ENCODE data around the gene MAGI3.
"Not testable (repeated sequence)": the region's sequence is repeated elsewhere in the genome, so short reads cannot be mapped to it uniquely, and the experiment has no call there.

MAGI3 gene

GRCh38 chr1:113579256-113580018 is 189.1 kb downstream of the MAGI3 start:
- Histone ChIP-seq H3K4me3 (ENCODE audit: low read length in 2 of 2) (no peak overlapping the region), H3K9ac (ENCODE audit: low read length in 2 of 2) (no peak overlapping the region), H3K36me3 (ENCODE audit: control insufficient read depth in 2 of 2, insufficient read depth in 2 of 2, low read length in 2 of 2) (no peaks in the 10 kb centered on the region), H3K4me1 (ENCODE audit: control insufficient read depth, insufficient read depth, low read length) (no peaks in the 10 kb centered on the region), H3K9me3 (ENCODE audit: control insufficient read depth in 2 of 2, low read length in 2 of 2) (no peaks in the 10 kb centered on the region), H3K27me3 (ENCODE audit: control insufficient read depth in 1 of 2, insufficient read depth in 2 of 2, low read length in 2 of 2) (no peaks in the 10 kb centered on the region), H3K27ac (ENCODE audit: low read length) (no peak overlapping the region)

- Histone ChIP-seq H3K4me1 (ENCODE audit: control insufficient read depth, insufficient read depth, low read length) (no peaks in the 10 kb centered on the region), H3K9ac (ENCODE audit: low read length in 2 of 2) (no peak overlapping the region), H3K27ac (ENCODE audit: low read length) (no peak overlapping the region), H3K4me3 (ENCODE audit: low read length in 2 of 2) (no peak overlapping the region), H3K36me3 (ENCODE audit: control insufficient read depth in 2 of 2, insufficient read depth in 2 of 2, low read length in 2 of 2) (no peaks in the 10 kb centered on the region), H3K9me3 (ENCODE audit: control insufficient read depth in 2 of 2, low read length in 2 of 2) (no peaks in the 10 kb centered on the region), H3K27me3 (ENCODE audit: control insufficient read depth in 1 of 2, insufficient read depth in 2 of 2, low read length in 2 of 2) (no peaks in the 10 kb centered on the region)
Observed at GRCh38 chr1:113581323-113581722, 191.0 kb downstream of the MAGI3 start.

GRCh38 chr1:113582084-113582483 is 191.8 kb downstream of the MAGI3 start:
- H3K36me3 ChIP-seq (ENCODE audit: control insufficient read depth in 2 of 2, insufficient read depth in 2 of 2, low read length in 2 of 2) = no peaks in the 10 kb centered on the region
- no peak overlapping the region for H3K27ac ChIP-seq (ENCODE audit: low read length)
- no peaks in the 10 kb centered on the region for H3K9me3 ChIP-seq (ENCODE audit: control insufficient read depth in 2 of 2, low read length in 2 of 2)
- no peaks in the 10 kb centered on the region for H3K27me3 ChIP-seq (ENCODE audit: control insufficient read depth in 1 of 2, insufficient read depth in 2 of 2, low read length in 2 of 2)
- H3K9ac ChIP-seq (ENCODE audit: low read length in 2 of 2) = no peak overlapping the region
- no peaks in the 10 kb centered on the region for H3K4me1 ChIP-seq (ENCODE audit: control insufficient read depth, insufficient read depth, low read length)
- no peak overlapping the region for H3K4me3 ChIP-seq (ENCODE audit: low read length in 2 of 2)

- Histone ChIP-seq H3K4me3 (ENCODE audit: low read length in 2 of 2) (no peak overlapping the region), H3K4me1 (ENCODE audit: control insufficient read depth, insufficient read depth, low read length) (no peaks in the 10 kb centered on the region), H3K9me3 (ENCODE audit: control insufficient read depth in 2 of 2, low read length in 2 of 2) (no peaks in the 10 kb centered on the region), H3K36me3 (ENCODE audit: control insufficient read depth in 2 of 2, insufficient read depth in 2 of 2, low read length in 2 of 2) (no peaks in the 10 kb centered on the region), H3K27me3 (ENCODE audit: control insufficient read depth in 1 of 2, insufficient read depth in 2 of 2, low read length in 2 of 2) (no peaks in the 10 kb centered on the region), H3K27ac (ENCODE audit: low read length) (no peak overlapping the region), H3K9ac (ENCODE audit: low read length in 2 of 2) (no peak overlapping the region)
Observed at GRCh38 chr1:113587475-113587874, 197.2 kb downstream of the MAGI3 start.

- H3K36me3 ChIP-seq (ENCODE audit: control insufficient read depth in 2 of 2, insufficient read depth in 2 of 2, low read length in 2 of 2) = no peaks in the 10 kb centered on the region
- H3K4me1 ChIP-seq (ENCODE audit: control insufficient read depth, insufficient read depth, low read length) = no peaks in the 10 kb centered on the region
- H3K9me3 ChIP-seq (ENCODE audit: control insufficient read depth in 2 of 2, low read length in 2 of 2) = no peaks in the 10 kb centered on the region
- no peak overlapping the region for H3K9ac ChIP-seq (ENCODE audit: low read length in 2 of 2)
- H3K27me3 ChIP-seq (ENCODE audit: control insufficient read depth in 1 of 2, insufficient read depth in 2 of 2, low read length in 2 of 2) = no peaks in the 10 kb centered on the region
- no peak overlapping the region for H3K27ac ChIP-seq (ENCODE audit: low read length)
- no peak overlapping the region for H3K4me3 ChIP-seq (ENCODE audit: low read length in 2 of 2)
Observed at GRCh38 chr1:113592230-113592629, 201.9 kb downstream of the MAGI3 start.

- Histone ChIP-seq H3K9ac (ENCODE audit: low read length in 2 of 2) (peak overlapping the region in 1 of 2 donors; percentile 51), H3K4me1 (ENCODE audit: control insufficient read depth, insufficient read depth, low read length) (no peaks in the 10 kb centered on the region)
Observed at GRCh38 chr1:113593550-113594297, 203.4 kb downstream of the MAGI3 start.

GRCh38 chr1:113604466-113604865 is 214.2 kb downstream of the MAGI3 start:
- not testable (repeated sequence) for H3K4me3 ChIP-seq (ENCODE audit: low read length in 2 of 2); H3K9ac ChIP-seq (ENCODE audit: low read length in 2 of 2); H3K36me3 ChIP-seq (ENCODE audit: control insufficient read depth in 2 of 2, insufficient read depth in 2 of 2, low read length in 2 of 2); H3K9me3 ChIP-seq (ENCODE audit: control insufficient read depth in 2 of 2, low read length in 2 of 2); H3K4me1 ChIP-seq (ENCODE audit: control insufficient read depth, insufficient read depth, low read length); H3K27me3 ChIP-seq (ENCODE audit: control insufficient read depth in 1 of 2, insufficient read depth in 2 of 2, low read length in 2 of 2); H3K27ac ChIP-seq (ENCODE audit: low read length)

More at GRCh38 chr1:113593550-113594297, 203.4 kb downstream of the MAGI3 start:
- Histone ChIP-seq H3K9me3 (ENCODE audit: control insufficient read depth in 2 of 2, low read length in 2 of 2) (no peaks in the 10 kb centered on the region), H3K36me3 (ENCODE audit: control insufficient read depth in 2 of 2, insufficient read depth in 2 of 2, low read length in 2 of 2) (peaks cover 0 to 5% of the 10 kb centered on the region in 2 donors), H3K4me3 (ENCODE audit: low read length in 2 of 2) (peak overlapping the region in 1 of 2 donors; percentile 9), H3K27ac (ENCODE audit: low read length) (no peak overlapping the region), H3K27me3 (ENCODE audit: control insufficient read depth in 1 of 2, insufficient read depth in 2 of 2, low read length in 2 of 2) (no peaks in the 10 kb centered on the region)

- no peaks in the 10 kb centered on the region for H3K9me3 ChIP-seq (ENCODE audit: control insufficient read depth in 2 of 2, low read length in 2 of 2)
- H3K36me3 ChIP-seq (ENCODE audit: control insufficient read depth in 2 of 2, insufficient read depth in 2 of 2, low read length in 2 of 2) = no peaks in the 10 kb centered on the region
- H3K27me3 ChIP-seq (ENCODE audit: control insufficient read depth in 1 of 2, insufficient read depth in 2 of 2, low read length in 2 of 2) = no peaks in the 10 kb centered on the region
- no peak overlapping the region for H3K4me3 ChIP-seq (ENCODE audit: low read length in 2 of 2)
- H3K27ac ChIP-seq (ENCODE audit: low read length) = no peak overlapping the region
- no peak overlapping the region for H3K9ac ChIP-seq (ENCODE audit: low read length in 2 of 2)
- H3K4me1 ChIP-seq (ENCODE audit: control insufficient read depth, insufficient read depth, low read length) = no peaks in the 10 kb centered on the region
Observed at GRCh38 chr1:113605146-113605545, 214.8 kb downstream of the MAGI3 start.

- H3K4me3 ChIP-seq (ENCODE audit: low read length in 2 of 2) = no peak overlapping the region
- no peak overlapping the region for H3K9ac ChIP-seq (ENCODE audit: low read length in 2 of 2)
- no peaks in the 10 kb centered on the region for H3K36me3 ChIP-seq (ENCODE audit: control insufficient read depth in 2 of 2, insufficient read depth in 2 of 2, low read length in 2 of 2)
- no peaks in the 10 kb centered on the region for H3K27me3 ChIP-seq (ENCODE audit: control insufficient read depth in 1 of 2, insufficient read depth in 2 of 2, low read length in 2 of 2)
- no peaks in the 10 kb centered on the region for H3K9me3 ChIP-seq (ENCODE audit: control insufficient read depth in 2 of 2, low read length in 2 of 2)
- no peaks in the 10 kb centered on the region for H3K4me1 ChIP-seq (ENCODE audit: control insufficient read depth, insufficient read depth, low read length)
- H3K27ac ChIP-seq (ENCODE audit: low read length) = no peak overlapping the region
Observed at GRCh38 chr1:113608399-113608798, 218.1 kb downstream of the MAGI3 start.

- Histone ChIP-seq H3K4me1 (ENCODE audit: control insufficient read depth, insufficient read depth, low read length) (no peaks in the 10 kb centered on the region), H3K27me3 (ENCODE audit: control insufficient read depth in 1 of 2, insufficient read depth in 2 of 2, low read length in 2 of 2) (no peaks in the 10 kb centered on the region), H3K36me3 (ENCODE audit: control insufficient read depth in 2 of 2, insufficient read depth in 2 of 2, low read length in 2 of 2) (no peaks in the 10 kb centered on the region), H3K9ac (ENCODE audit: low read length in 2 of 2) (no peak overlapping the region), H3K27ac (ENCODE audit: low read length) (no peak overlapping the region), H3K4me3 (ENCODE audit: low read length in 2 of 2) (no peak overlapping the region), H3K9me3 (ENCODE audit: control insufficient read depth in 2 of 2, low read length in 2 of 2) (no peaks in the 10 kb centered on the region)
Observed at GRCh38 chr1:113610372-113610771, 220.1 kb downstream of the MAGI3 start.

GRCh38 chr1:113615425-113615824 is 225.1 kb downstream of the MAGI3 start:
- H3K36me3 ChIP-seq (ENCODE audit: control insufficient read depth in 2 of 2, insufficient read depth in 2 of 2, low read length in 2 of 2) = no peaks in the 10 kb centered on the region
- no peaks in the 10 kb centered on the region for H3K4me1 ChIP-seq (ENCODE audit: control insufficient read depth, insufficient read depth, low read length)
- H3K9me3 ChIP-seq (ENCODE audit: control insufficient read depth in 2 of 2, low read length in 2 of 2) = no peaks in the 10 kb centered on the region
- no peak overlapping the region for H3K27ac ChIP-seq (ENCODE audit: low read length)
- no peak overlapping the region for H3K4me3 ChIP-seq (ENCODE audit: low read length in 2 of 2)
- H3K27me3 ChIP-seq (ENCODE audit: control insufficient read depth in 1 of 2, insufficient read depth in 2 of 2, low read length in 2 of 2) = no peaks in the 10 kb centered on the region
- no peak overlapping the region for H3K9ac ChIP-seq (ENCODE audit: low read length in 2 of 2)

All from stomach smooth muscle (tissue), 2 donors.